C4-2B (cell line): ENCODE results near the gene LMO2.

Source experiments
- H3K27ac ChIP-seq: fragments of 450-650 bp; 2 replicates; pipeline ENCODE4 v1.5.1; 2017
- CTCF ChIP-seq: fragments of 450-650 bp; conservative IDR thresholded peaks from 2 replicates; pipeline ENCODE4 v1.5.1; 2017; ENCODE audit warnings: mild to moderate bottlenecking
- ZFX ChIP-seq: fragments of 450-650 bp; IDR thresholded peaks from 2 replicates; pipeline ENCODE4 v1.6.1; 2017

The LMO2 gene

GRCh38 chr11:33885338-33886005, 6.4 kb downstream of the LMO2 start:
- TF ChIP-seq CTCF = no peak
- no peak for TF ChIP-seq ZFX

DNA sequence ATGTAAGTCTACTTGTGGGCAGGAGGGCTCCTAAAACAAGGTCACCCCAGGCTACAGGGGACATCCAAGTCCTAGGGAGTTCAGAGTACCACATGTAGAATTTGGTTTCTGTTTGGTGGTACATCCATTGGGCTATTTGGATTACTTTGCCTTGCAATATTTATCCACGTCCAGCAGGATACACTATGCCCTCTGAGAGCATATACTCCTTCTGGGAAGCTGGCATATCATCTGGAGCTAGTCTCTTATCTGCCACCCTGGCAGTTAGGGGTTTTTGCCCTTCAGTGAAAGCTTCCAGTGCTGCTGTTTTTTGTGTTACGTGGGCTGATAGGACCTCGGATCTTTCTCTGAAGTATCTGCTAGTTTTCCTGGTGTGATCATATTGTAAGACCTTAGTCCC, 7.3 kb downstream of the LMO2 start:
- no peak overlapping the region for H3K27ac ChIP-seq
- TF ChIP-seq ZFX = no peak
- no peak for TF ChIP-seq CTCF

More at GRCh38 chr11:33885338-33886005, 6.4 kb downstream of the LMO2 start:
- no peak overlapping the region for H3K27ac ChIP-seq

GRCh38 chr11:33884035-33884434, 7.8 kb downstream of the LMO2 start:
- TF ChIP-seq CTCF (no peak), ZFX (no peak)
- H3K27ac ChIP-seq = no peak overlapping the region

DNA sequence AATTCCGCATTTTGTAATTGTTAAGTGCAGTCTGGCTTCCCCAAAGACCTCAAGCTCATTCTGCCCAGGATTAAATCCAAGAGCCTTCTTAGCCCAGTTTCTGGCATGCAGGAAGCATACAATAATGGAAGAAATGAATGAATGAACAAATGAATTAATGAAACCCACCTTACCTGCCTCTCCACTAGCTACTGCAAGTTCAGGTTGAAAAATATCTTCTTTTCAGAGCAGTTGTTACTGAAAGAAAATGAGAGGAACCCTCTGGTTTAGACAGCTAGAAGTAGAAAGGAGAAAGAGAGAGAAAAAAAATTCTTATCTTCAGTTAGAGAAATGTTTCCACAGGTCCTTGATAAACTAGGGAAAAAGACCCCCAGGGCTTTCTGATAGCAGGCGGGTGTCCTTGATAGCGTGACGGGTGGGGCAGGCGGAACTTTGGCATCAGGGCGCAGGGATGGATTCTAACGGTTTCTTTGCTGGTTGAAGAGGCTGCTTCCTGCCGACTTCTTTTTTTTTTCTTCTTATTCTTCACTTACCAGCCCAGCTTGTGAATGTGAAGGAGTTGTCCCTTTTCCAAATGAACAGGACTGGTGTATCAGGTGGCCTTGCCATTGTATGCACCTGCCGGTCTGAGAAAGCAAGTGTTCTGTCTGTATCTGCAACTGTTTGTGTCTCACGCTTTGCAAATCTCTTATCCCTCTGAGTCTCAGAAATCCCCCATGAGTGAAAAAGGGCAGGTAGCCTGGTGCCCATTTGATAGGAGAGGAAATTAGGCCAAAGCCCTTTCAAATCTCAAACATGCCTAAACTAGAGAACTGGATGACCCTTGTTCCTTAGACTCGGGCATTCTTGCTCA, 10.0 kb downstream of the LMO2 start:
- TF ChIP-seq CTCF (no peak), ZFX (no peak)
- no peak overlapping the region for H3K27ac ChIP-seq

GRCh38 chr11:33880979-33881378, 10.9 kb downstream of the LMO2 start:
- no peak for TF ChIP-seq ZFX
- no peak overlapping the region for H3K27ac ChIP-seq

GRCh38 chr11:33879375-33879774, 12.5 kb downstream of the LMO2 start:
- no peak overlapping the region for H3K27ac ChIP-seq
- TF ChIP-seq ZFX = no peak
- TF ChIP-seq CTCF = no peak

DNA sequence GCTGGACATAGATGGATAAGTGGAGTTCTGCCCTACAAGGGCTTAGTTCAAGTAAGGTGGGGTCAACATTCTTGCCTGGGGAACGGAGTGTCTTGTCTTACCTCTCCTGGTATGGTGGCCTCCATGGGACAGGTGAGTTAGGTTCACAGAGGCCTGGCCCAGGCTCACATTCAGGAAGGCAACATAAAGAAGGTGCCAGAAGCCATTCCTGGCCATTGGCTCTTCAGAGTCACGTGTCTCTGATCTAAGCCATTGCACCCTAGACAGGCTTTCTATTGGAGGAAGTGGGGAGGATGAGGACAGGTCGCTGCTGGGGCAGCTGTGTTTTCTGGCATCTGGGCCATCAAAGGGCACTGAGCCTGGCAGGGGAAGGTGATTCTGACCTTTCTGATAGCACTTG, 14.8 kb downstream of the LMO2 start:
- no peak overlapping the region for H3K27ac ChIP-seq
- TF ChIP-seq CTCF = no peak
- TF ChIP-seq ZFX = no peak
